Smooth muscle cell (in vitro differentiated cells): ENCODE results near the gene MIOS. TPM values are rescaled to one million over a fixed set of nuclear protein-coding genes. Genes with fewer than 3 reads are reported as not detected.

Experiments
- DNase-seq: peaks from one replicate; lab custom pipeline; 2025; ENCODE audit not compliant: unreplicated experiment; lab: John Stamatoyannopoulos, UW
- H2AFZ ChIP-seq: fragments of 200-600 bp; sonication (generic); 2 replicates; pipeline ENCODE4 v1.6.0; 2016; ENCODE audit warnings: antibody characterized with exemption, low read depth, mild to moderate bottlenecking
- H3F3A ChIP-seq: fragments of 200-600 bp; sonication (generic); 2 replicates; pipeline ENCODE4 v1.6.0; 2017; ENCODE audit warnings: antibody characterized with exemption, low read depth
- H3K27ac ChIP-seq: fragments of 200-600 bp; sonication (generic); 2 replicates; pipeline ENCODE4 v1.5.1; 2016; ENCODE audit warnings: low read depth, mild to moderate bottlenecking
- H3K27me3 ChIP-seq: fragments of 200-600 bp; sonication (generic); 2 replicates; pipeline ENCODE4 v1.6.1; 2016; ENCODE audit warnings: low read depth, mild to moderate bottlenecking
- H3K36me3 ChIP-seq: fragments of 200-600 bp; sonication (generic); 2 replicates; pipeline ENCODE4 v1.5.1; 2016; ENCODE audit warnings: low read depth
- H3K4me1 ChIP-seq: fragments of 200-600 bp; sonication (generic); 2 replicates; pipeline ENCODE4 v1.5.1; 2016; ENCODE audit warnings: low read depth
- H3K4me2 ChIP-seq: fragments of 200-600 bp; sonication (generic); 2 replicates; pipeline ENCODE4 v1.6.0; 2016; ENCODE audit warnings: mild to moderate bottlenecking
- H3K4me3 ChIP-seq: fragments of 200-600 bp; sonication (generic); 2 replicates; pipeline ENCODE4 v1.5.1; 2016; ENCODE audit warnings: mild to moderate bottlenecking
- H3K79me2 ChIP-seq: fragments of 200-600 bp; sonication (generic); 2 replicates; pipeline ENCODE4 v1.6.0; 2016; ENCODE audit warnings: low read depth, mild to moderate bottlenecking
- H3K9ac ChIP-seq: fragments of 200-600 bp; sonication (generic); 2 replicates; pipeline ENCODE4 v1.6.0; 2016; ENCODE audit warnings: low read depth
- H3K9me3 ChIP-seq: fragments of 200-600 bp; sonication (generic); replicated peaks from 2 replicates; pipeline ENCODE4 v1.5.1; 2016; ENCODE audit warnings: low read depth
- H4K20me1 ChIP-seq: fragments of 200-600 bp; sonication (generic); 2 replicates; pipeline ENCODE4 v1.6.0; 2016; ENCODE audit warnings: low read depth
- CTCF ChIP-seq: fragments of 200-600 bp; sonication (generic); IDR thresholded peaks from 2 replicates; pipeline ENCODE4 v1.5.1; 2017; ENCODE audit warnings: borderline replicate concordance, mild to moderate bottlenecking, antibody characterized with exemption; ENCODE audit not compliant: insufficient read depth, poor library complexity, severe bottlenecking
- WGBS: methylation state at CpG from one replicate; pipeline ENCODE4 v1.1.7; 2016; ENCODE audit warnings: low lambda C conversion rate; 5-methylcytosine and 5-hydroxymethylcytosine counted together
- polyA plus RNA-seq: library from polyadenylated mRNA; unstranded; fragments of >200 nt; fragmentation: Nextera tagmentation; extraction: Ambion mirVana; gene quantifications from 2 replicates; pipeline ENCODE4 v1.2.1, GENCODE V29; 2016
- total RNA-seq: library from RNA; depleted of rRNA; stranded (reverse); fragments of >200 nt; gene quantifications from 2 replicates; pipeline ENCODE4 v1.2.3, GENCODE V29; 2014

The MIOS gene
- total and polyA plus RNA-seq, 2 experiments from 2014 or later = 10.3 to 25.9 TPM

- peak overlapping the region; percentile 97 for H3K4me2 ChIP-seq
Observed at GRCh38 chr7:7569081-7569527, 2.4 kb downstream of the MIOS start.

GRCh38 chr7:7569615-7570014 lies 2.9 kb downstream of the MIOS start:
- no peak for TF ChIP-seq CTCF
- no peaks in the 10 kb centered on the region for H3K9me3 ChIP-seq
- H3F3A ChIP-seq = peaks cover 6% of the 10 kb centered on the region
- H3K4me3 ChIP-seq = no peak overlapping the region
- DNase-seq = no peak
- no peaks in the 10 kb centered on the region for H3K36me3 ChIP-seq
- H3K4me1 ChIP-seq = peaks cover 17% of the 10 kb centered on the region
- H2AFZ ChIP-seq = no peak overlapping the region
- no peak overlapping the region for H3K9ac ChIP-seq
- 73% methylated on average over 3 of the region's 3 CpGs for WGBS
- peaks cover 14% of the 10 kb centered on the region for H4K20me1 ChIP-seq
- H3K27me3 ChIP-seq = no peaks in the 10 kb centered on the region
- H3K79me2 ChIP-seq = peaks cover 62% of the 10 kb centered on the region
- H3K27ac ChIP-seq = peak overlapping the region; percentile 10
- H3K4me2 ChIP-seq = no peak overlapping the region

More at GRCh38 chr7:7569081-7569527, 2.4 kb downstream of the MIOS start:
- peaks cover 17% of the 10 kb centered on the region for H3K4me1 ChIP-seq
- no peak overlapping the region for H3K4me3 ChIP-seq
- no peaks in the 10 kb centered on the region for H3K36me3 ChIP-seq
- no peak overlapping the region for H3K9ac ChIP-seq
- H2AFZ ChIP-seq = no peak overlapping the region
- peak overlapping the region; percentile 10 for H3K27ac ChIP-seq
- H3K9me3 ChIP-seq = no peaks in the 10 kb centered on the region
- DNase-seq = no peak
- peaks cover 60% of the 10 kb centered on the region for H3K79me2 ChIP-seq
- no peak for TF ChIP-seq CTCF
- no peaks in the 10 kb centered on the region for H3K27me3 ChIP-seq
- H4K20me1 ChIP-seq = peaks cover 14% of the 10 kb centered on the region
- peaks cover 7% of the 10 kb centered on the region for H3F3A ChIP-seq
- 73% methylated on average over 5 of the region's 5 CpGs for WGBS

- no peaks in the 10 kb centered on the region for H3K36me3 ChIP-seq
- H3K4me1 ChIP-seq = peaks cover 17% of the 10 kb centered on the region
- peaks cover 6% of the 10 kb centered on the region for H3F3A ChIP-seq
- no peak for TF ChIP-seq CTCF
- H3K4me3 ChIP-seq = no peak overlapping the region
- H3K4me2 ChIP-seq = no peak overlapping the region
- no peaks in the 10 kb centered on the region for H3K27me3 ChIP-seq
- H3K9ac ChIP-seq = no peak overlapping the region
- no peak overlapping the region for H3K27ac ChIP-seq
- 99% methylated on average over 3 of the region's 3 CpGs for WGBS
- no peaks in the 10 kb centered on the region for H3K9me3 ChIP-seq
- peaks cover 72% of the 10 kb centered on the region for H3K79me2 ChIP-seq
- no peak overlapping the region for H2AFZ ChIP-seq
- no peak for DNase-seq
- peaks cover 21% of the 10 kb centered on the region for H4K20me1 ChIP-seq
Observed at GRCh38 chr7:7570584-7570983, 3.9 kb downstream of the MIOS start.

- Histone ChIP-seq H3K4me1 (peaks cover under 1% of the 10 kb centered on the region), H3K9ac (no peak overlapping the region), H3K9me3 (no peaks in the 10 kb centered on the region), H3K27ac (no peak overlapping the region), H3K36me3 (no peaks in the 10 kb centered on the region), H3K4me3 (no peak overlapping the region), H3K4me2 (no peak overlapping the region), H3F3A (no peaks in the 10 kb centered on the region), H4K20me1 (peaks cover 26% of the 10 kb centered on the region), H3K79me2 (peaks cover 75% of the 10 kb centered on the region), H2AFZ (no peak overlapping the region), H3K27me3 (no peaks in the 10 kb centered on the region)
- DNase-seq = no peak
- WGBS = 97% methylated on average over 2 of the region's 2 CpGs
- TF ChIP-seq CTCF = no peak
Observed at GRCh38 chr7:7573701-7574100, 7.0 kb downstream of the MIOS start.
